Fibroblast of lung (primary cell): ENCODE data around the gene SSBP3. TPM values are rescaled to one million over a fixed set of nuclear protein-coding genes. Genes with fewer than 3 reads are reported as not detected.
A peak's percentile ranks its signal among the peaks of the same experiment; 100 is the strongest.

ENCODE experiments used
- DNase-seq, 2 donors: peaks; one replicate each; pipeline versions ENCODE4 v3.0.0 to v3.0.0-alpha.2; 2010; ENCODE audit warnings: low read depth in 2 of 2
- H2AFZ ChIP-seq: 2 replicates; pipeline ENCODE4 v1.5.1; 2012; ENCODE audit warnings: low read length, control low read depth, inconsistent platforms
- H3K27ac ChIP-seq: 2 replicates; pipeline ENCODE4 v1.5.1; 2011; ENCODE audit warnings: low read length, control low read depth; ENCODE audit not compliant: insufficient read depth
- H3K27me3 ChIP-seq: 2 replicates; pipeline ENCODE4 v1.5.1; 2011; ENCODE audit warnings: mild to moderate bottlenecking, low read length; ENCODE audit not compliant: control insufficient read depth, insufficient read depth
- H3K36me3 ChIP-seq: 2 replicates; pipeline ENCODE4 v1.5.1; 2011; ENCODE audit warnings: low read length; ENCODE audit not compliant: control insufficient read depth, insufficient read depth
- H3K4me1 ChIP-seq: 2 replicates; pipeline ENCODE4 v1.5.1; 2011; ENCODE audit warnings: low read length; ENCODE audit not compliant: control insufficient read depth, insufficient read depth; ENCODE audit errors: extremely low read depth
- H3K4me2 ChIP-seq: 2 replicates; pipeline ENCODE4 v1.5.1; 2011; ENCODE audit warnings: low read length, control low read depth; ENCODE audit not compliant: insufficient read depth; ENCODE audit errors: extremely low read depth
- H3K4me3 ChIP-seq, 4 experiments: fragments of 200-600 bp in 1 of 4; sonication (generic) in 1 of 4; replicated peaks in 1 of 4; 2 replicates each; pipeline ENCODE4 v1.5.1; 2011 to 2016; ENCODE audit warnings: low read length in 4 of 4, low read depth in 3 of 4, mild to moderate bottlenecking in 3 of 4, control low read depth in 2 of 4, inconsistent platforms in 1 of 4, mixed read lengths in 1 of 4; ENCODE audit not compliant: insufficient read depth in 1 of 4; ENCODE audit errors: control extremely low read depth in 1 of 4
- H3K79me2 ChIP-seq: 2 replicates; pipeline ENCODE4 v1.5.1; 2012; ENCODE audit warnings: mild to moderate bottlenecking, low read length, inconsistent platforms; ENCODE audit not compliant: control insufficient read depth, insufficient read depth
- H3K9ac ChIP-seq: 2 replicates; pipeline ENCODE4 v1.5.1; 2011; ENCODE audit warnings: mild to moderate bottlenecking, low read length, control low read depth; ENCODE audit not compliant: insufficient read depth
- H3K9me3 ChIP-seq: 2 replicates; pipeline ENCODE4 v1.5.1; 2012; ENCODE audit warnings: low read depth, low read length; ENCODE audit not compliant: control insufficient read depth, insufficient read depth
- H4K20me1 ChIP-seq: 2 replicates; pipeline ENCODE4 v1.5.1; 2011; ENCODE audit warnings: low read length; ENCODE audit not compliant: control insufficient read depth, insufficient read depth; ENCODE audit errors: extremely low read depth
- CTCF ChIP-seq, 2 donors: IDR thresholded peaks in 1 of 2; conservative IDR thresholded peaks in 1 of 2; 1 replicate in 1 of 2; 2 replicates in 1 of 2; pipeline ENCODE4 v1.5.1; 2011 to 2012; ENCODE audit warnings: low read length in 2 of 2, control low read depth in 1 of 2, inconsistent platforms in 1 of 2, low read depth in 1 of 2, mild to moderate bottlenecking in 1 of 2
- EZH2 ChIP-seq: IDR thresholded peaks from 2 replicates; pipeline ENCODE4 v1.5.1; 2012; ENCODE audit warnings: low read length, control low read depth, mild to moderate bottlenecking; ENCODE audit errors: missing control alignments
- polyA plus RNA-seq, 2 donors: library from polyadenylated mRNA; depleted of rRNA in 1 of 2; stranded (reverse) in 1 of 2; unstranded in 1 of 2; fragments of >200 nt; gene quantifications; 2 replicates each; pipeline ENCODE4 v1.2.1, GENCODE V29; 2011 to 2012; ENCODE audit warnings: missing spikeins in 1 of 2
- total RNA-seq: library from RNA; depleted of rRNA; stranded (reverse); fragments of >200 nt; gene quantifications from 2 replicates; pipeline ENCODE4 v1.2.1, GENCODE V29; 2014

Gene SSBP3
- total and polyA plus RNA-seq, 2 donors (not counting 1 experiment from before 2014, with no cell fraction given) = 9.4 to 26.4 TPM

- H3K4me1 ChIP-seq = peaks cover 31% of the 10 kb centered on the region
- no peaks in the 10 kb centered on the region for H3K79me2 ChIP-seq
- no peaks in the 10 kb centered on the region for H4K20me1 ChIP-seq
- TF ChIP-seq EZH2 (no peak), CTCF (conservative IDR thresholded peaks at IDR 0.05 in 1 of 2, IDR thresholded peaks at IDR 0.05 in 1 of 2; ENCODE audit: low read depth in 1 of 2, low read length in 2 of 2) (no peak)
- no peaks in the 10 kb centered on the region for H3K36me3 ChIP-seq
- H3K9ac ChIP-seq = no peak overlapping the region
- no peak overlapping the region for H2AFZ ChIP-seq
- H3K27ac ChIP-seq = peak overlapping the region; percentile 46
- no peaks in the 10 kb centered on the region for H3K9me3 ChIP-seq
- H3K27me3 ChIP-seq = no peaks in the 10 kb centered on the region
- DNase-seq = peak; percentile 28 to 93
- no peak overlapping the region for H3K4me3 ChIP-seq
- H3K4me2 ChIP-seq = no peak overlapping the region
These were observed 127.2 kb downstream of the SSBP3 start for GRCh38 chr1:54278941-54279422.

GRCh38 chr1:54277451-54278341, 128.5 kb downstream of the SSBP3 start:
- no peak overlapping the region for H2AFZ ChIP-seq
- no peak overlapping the region for H3K9ac ChIP-seq
- no peak for TF ChIP-seq CTCF (conservative IDR thresholded peaks at IDR 0.05 in 1 of 2, IDR thresholded peaks at IDR 0.05 in 1 of 2; ENCODE audit: low read depth in 1 of 2, low read length in 2 of 2)
- no peak for TF ChIP-seq EZH2
- H4K20me1 ChIP-seq = no peaks in the 10 kb centered on the region
- H3K27me3 ChIP-seq = no peaks in the 10 kb centered on the region
- DNase-seq = peak in 1 of 2 donors; percentile 51
- no peaks in the 10 kb centered on the region for H3K79me2 ChIP-seq
- no peak overlapping the region for H3K4me2 ChIP-seq
- H3K36me3 ChIP-seq = no peaks in the 10 kb centered on the region
- H3K4me1 ChIP-seq = peaks cover 40% of the 10 kb centered on the region
- no peaks in the 10 kb centered on the region for H3K9me3 ChIP-seq
- H3K4me3 ChIP-seq = no peak overlapping the region
- H3K27ac ChIP-seq = peak overlapping the region; percentile 41

- no peak overlapping the region for H2AFZ ChIP-seq
- H4K20me1 ChIP-seq = no peaks in the 10 kb centered on the region
- no peaks in the 10 kb centered on the region for H3K9me3 ChIP-seq
- peak overlapping the region; percentile 40 for H3K27ac ChIP-seq
- H3K4me2 ChIP-seq = no peak overlapping the region
- H3K4me3 ChIP-seq = no peak overlapping the region
- no peaks in the 10 kb centered on the region for H3K36me3 ChIP-seq
- no peak for TF ChIP-seq EZH2
- TF ChIP-seq CTCF (conservative IDR thresholded peaks at IDR 0.05 in 1 of 2, IDR thresholded peaks at IDR 0.05 in 1 of 2; ENCODE audit: low read depth in 1 of 2, low read length in 2 of 2) = no peak
- H3K9ac ChIP-seq = no peak overlapping the region
- no peaks in the 10 kb centered on the region for H3K79me2 ChIP-seq
- H3K27me3 ChIP-seq = no peaks in the 10 kb centered on the region
- no peak for DNase-seq
- H3K4me1 ChIP-seq = peaks cover 48% of the 10 kb centered on the region
These were observed 129.4 kb downstream of the SSBP3 start for GRCh38 chr1:54276617-54277450.
